ENCODE measurements around the gene MYL10. TPM values are rescaled to one million over a fixed set of nuclear protein-coding genes. Genes with fewer than 3 reads are reported as not detected.

MYL10 gene
- polyA plus RNA-seq, 10 donors, result 5.7 to 40.9 (median 21.1) TPM

- no peak for DNase-seq
These were observed 30.6 kb downstream of the MYL10 start for GRCh38 chr7:101598422-101598985.

- no peak for DNase-seq
These were observed 31.2 kb downstream of the MYL10 start for GRCh38 chr7:101597941-101598340.

GRCh38 chr7:101596898-101597297, 32.2 kb downstream of the MYL10 start:
- no peak for DNase-seq

- no peak for DNase-seq
These were observed 33.1 kb downstream of the MYL10 start for GRCh38 chr7:101595766-101596537.

- DNase-seq, result no peak
These were observed 33.9 kb downstream of the MYL10 start for GRCh38 chr7:101595246-101595645.

- DNase-seq, result no peak
These were observed 34.3 kb downstream of the MYL10 start for GRCh38 chr7:101594790-101595189.

GRCh38 chr7:101593556-101593955, 35.5 kb downstream of the MYL10 start:
- DNase-seq, result no peak

- DNase-seq, result no peak
These were observed 37.6 kb downstream of the MYL10 start for GRCh38 chr7:101591504-101591903.

- no peak for DNase-seq
These were observed 38.2 kb downstream of the MYL10 start for GRCh38 chr7:101590663-101591435.

- no peak for DNase-seq
These were observed 39.0 kb downstream of the MYL10 start for GRCh38 chr7:101589976-101590662.

GRCh38 chr7:101589052-101589451, 40.0 kb downstream of the MYL10 start:
- DNase-seq, result no peak

GRCh38 chr7:101588131-101588935, 40.8 kb downstream of the MYL10 start:
- DNase-seq, result no peak

- no peak for DNase-seq
These were observed 42.0 kb downstream of the MYL10 start for GRCh38 chr7:101586906-101587677.

- no peak for DNase-seq
These were observed 42.8 kb downstream of the MYL10 start for GRCh38 chr7:101586078-101586905.

GRCh38 chr7:101582971-101583370, 46.1 kb downstream of the MYL10 start:
- no peak for DNase-seq

GRCh38 chr7:101581891-101582290, 47.2 kb downstream of the MYL10 start:
- DNase-seq, result no peak

GRCh38 chr7:101580596-101580995, 48.5 kb downstream of the MYL10 start:
- DNase-seq, result no peak

GRCh38 chr7:101578552-101578951, 50.5 kb downstream of the MYL10 start:
- no peak for DNase-seq

- DNase-seq, result no peak
These were observed 52.1 kb downstream of the MYL10 start for GRCh38 chr7:101576998-101577397.

- DNase-seq, result no peak
These were observed 53.4 kb downstream of the MYL10 start for GRCh38 chr7:101575721-101576120.
